ENCODE measurements around the gene MPL. TPM values are rescaled to one million over a fixed set of nuclear protein-coding genes. Genes with fewer than 3 reads are reported as not detected.

MPL gene
- total RNA-seq, 1 donor from 2014 or later: not detected

DNA sequence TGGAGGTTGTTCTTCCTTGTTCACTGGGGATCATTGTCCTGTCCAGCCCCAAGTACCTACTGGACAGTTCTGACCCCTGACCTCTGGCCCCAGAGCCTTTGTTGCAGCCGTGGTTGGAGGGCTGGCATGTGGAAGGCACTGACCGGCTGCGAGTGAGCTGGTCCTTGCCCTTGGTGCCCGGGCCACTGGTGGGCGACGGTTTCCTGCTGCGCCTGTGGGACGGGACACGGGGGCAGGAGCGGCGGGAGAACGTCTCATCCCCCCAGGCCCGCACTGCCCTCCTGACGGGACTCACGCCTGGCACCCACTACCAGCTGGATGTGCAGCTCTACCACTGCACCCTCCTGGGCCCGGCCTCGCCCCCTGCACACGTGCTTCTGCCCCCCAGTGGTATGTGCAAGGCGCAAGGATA, 25.4 kb upstream of the MPL start:
- H3K4me3 ChIP-seq (ENCODE audit: low read depth, low read length): no peak overlapping the region
- DNase-seq (ENCODE audit: low read depth): no peak
- no peak for TF ChIP-seq CTCF (conservative IDR thresholded peaks at IDR 0.05; ENCODE audit: low read depth, low read length)

DNA sequence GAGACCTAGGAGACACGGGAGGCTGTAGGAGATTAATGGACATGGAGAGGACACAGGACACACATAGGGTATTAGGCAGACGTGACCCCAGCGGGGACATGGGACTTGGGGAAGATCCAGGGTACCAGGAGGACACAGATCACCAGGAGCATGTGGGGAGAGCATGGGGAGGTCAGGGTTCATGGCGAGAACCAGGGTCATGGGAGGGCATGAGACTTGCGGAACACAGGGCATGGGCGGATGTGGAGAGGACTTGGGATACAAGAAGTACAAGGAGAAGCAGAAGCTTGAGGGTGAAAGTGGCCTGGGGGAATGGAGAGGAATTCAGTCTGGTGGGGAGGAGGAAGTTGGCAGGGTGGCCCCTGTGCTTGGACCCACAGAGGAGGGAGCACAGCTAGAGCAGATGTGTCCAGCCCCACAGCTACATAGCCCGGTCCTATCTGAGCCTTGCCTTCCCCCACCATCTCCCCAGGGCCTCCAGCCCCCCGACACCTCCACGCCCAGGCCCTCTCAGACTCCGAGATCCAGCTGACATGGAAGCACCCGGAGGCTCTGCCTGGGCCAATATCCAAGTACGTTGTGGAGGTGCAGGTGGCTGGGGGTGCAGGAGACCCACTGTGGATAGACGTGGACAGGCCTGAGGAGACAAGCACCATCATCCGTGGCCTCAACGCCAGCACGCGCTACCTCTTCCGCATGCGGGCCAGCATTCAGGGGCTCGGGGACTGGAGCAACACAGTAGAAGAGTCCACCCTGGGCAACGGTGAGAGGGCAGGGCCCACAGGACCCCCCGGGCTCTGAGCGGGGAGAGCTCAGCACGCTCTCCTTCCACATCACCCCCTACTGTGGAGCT, 24.7 kb upstream of the MPL start:
- TF ChIP-seq CTCF (conservative IDR thresholded peaks at IDR 0.05; ENCODE audit: low read depth, low read length): no peak
- DNase-seq (ENCODE audit: low read depth): no peak
- H3K4me3 ChIP-seq (ENCODE audit: low read depth, low read length): no peak overlapping the region

DNA sequence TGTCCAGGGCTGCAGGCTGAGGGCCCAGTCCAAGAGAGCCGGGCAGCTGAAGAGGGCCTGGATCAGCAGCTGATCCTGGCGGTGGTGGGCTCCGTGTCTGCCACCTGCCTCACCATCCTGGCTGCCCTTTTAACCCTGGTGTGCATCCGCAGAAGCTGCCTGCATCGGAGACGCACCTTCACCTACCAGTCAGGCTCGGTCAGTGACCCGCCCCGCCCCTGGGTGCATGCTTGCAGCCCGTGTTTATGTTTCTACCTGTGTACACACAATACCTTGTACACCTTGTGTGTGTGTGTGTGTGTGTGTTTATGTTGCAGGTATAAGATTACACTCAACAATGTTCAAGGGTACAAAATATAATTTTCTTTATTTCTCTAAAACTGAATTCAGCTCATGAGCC, 23.8 kb upstream of the MPL start:
- no peak for DNase-seq (ENCODE audit: low read depth)
- H3K4me3 ChIP-seq (ENCODE audit: low read depth, low read length): no peak overlapping the region
- no peak for TF ChIP-seq CTCF (conservative IDR thresholded peaks at IDR 0.05; ENCODE audit: low read depth, low read length)

DNA sequence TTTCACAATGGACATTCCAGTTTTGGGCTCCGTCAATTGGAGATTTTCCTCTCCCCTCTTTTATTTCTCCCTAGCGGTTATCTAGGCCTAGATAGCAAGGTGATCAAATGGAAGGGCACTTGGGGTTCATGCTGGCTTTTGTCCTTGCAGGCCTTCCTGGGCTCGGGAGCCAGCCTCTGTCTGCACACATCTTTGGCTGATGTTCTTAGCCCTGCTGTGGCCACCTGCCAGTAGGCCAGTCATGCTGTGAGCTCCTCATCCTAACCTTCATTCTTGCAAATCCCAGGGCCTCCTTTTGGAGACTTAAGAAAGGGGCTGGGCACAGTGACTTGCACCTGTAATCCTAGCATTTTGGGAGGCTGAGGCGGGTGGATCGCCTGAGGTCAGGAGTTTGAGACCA, 23.4 kb upstream of the MPL start:
- no peak for TF ChIP-seq CTCF (conservative IDR thresholded peaks at IDR 0.05; ENCODE audit: low read depth, low read length)
- DNase-seq (ENCODE audit: low read depth): no peak
- no peak overlapping the region for H3K4me3 ChIP-seq (ENCODE audit: low read depth, low read length)

GRCh38 chr1:43315481-43315880, 22.1 kb upstream of the MPL start:
- no peak for DNase-seq (ENCODE audit: low read depth)
- TF ChIP-seq CTCF (conservative IDR thresholded peaks at IDR 0.05; ENCODE audit: low read depth, low read length): no peak
- H3K4me3 ChIP-seq (ENCODE audit: low read depth, low read length): no peak overlapping the region

GRCh38 chr1:43315963-43316737, 21.5 kb upstream of the MPL start:
- no peak for DNase-seq (ENCODE audit: low read depth)
- no peak for TF ChIP-seq CTCF (conservative IDR thresholded peaks at IDR 0.05; ENCODE audit: low read depth, low read length)
- no peak overlapping the region for H3K4me3 ChIP-seq (ENCODE audit: low read depth, low read length)
